Large intestine (tissue), 3 donors: Measurements from ENCODE around the gene PRKACG. TPM values are rescaled to one million over a fixed set of nuclear protein-coding genes. Genes with fewer than 3 reads are reported as not detected.
"Not testable (repeated sequence)": the region's sequence is repeated elsewhere in the genome, so short reads cannot be mapped to it uniquely, and the experiment has no call there.

Experiments
- DNase-seq, 2 donors: peaks; one replicate each; pipeline versions ENCODE4 v3.0.0 to v3.0.0-alpha.2; 2013
- H3K27ac ChIP-seq: one replicate; pipeline ENCODE4 v1.5.1; 2013; ENCODE audit warnings: low read length
- H3K27me3 ChIP-seq: 2 replicates; pipeline ENCODE4 v1.6.1; 2013; ENCODE audit warnings: low read length; ENCODE audit not compliant: control insufficient read depth, insufficient read depth
- H3K36me3 ChIP-seq: 2 replicates; pipeline ENCODE4 v1.6.1; 2013; ENCODE audit warnings: low read length; ENCODE audit not compliant: control insufficient read depth, insufficient read depth
- H3K4me1 ChIP-seq: one replicate; pipeline ENCODE4 v1.6.1; 2013; ENCODE audit warnings: low read length; ENCODE audit not compliant: control insufficient read depth, insufficient read depth
- H3K4me3 ChIP-seq: one replicate; pipeline ENCODE4 v1.5.1; 2013; ENCODE audit warnings: low read length
- H3K9me3 ChIP-seq: one replicate; pipeline ENCODE4 v1.6.1; 2013; ENCODE audit warnings: mild to moderate bottlenecking, low read depth, low read length, moderate library complexity; ENCODE audit not compliant: control insufficient read depth
- WGBS: methylation state at CpG from one replicate; pipeline ENCODE4 v1.1.5; 2013; ENCODE audit warnings: low lambda C conversion rate; ENCODE audit not compliant: insufficient coverage; 5-methylcytosine and 5-hydroxymethylcytosine counted together
- polyA plus RNA-seq: library from polyadenylated mRNA; unstranded; fragments of 120-200 nt; gene quantifications from one replicate; pipeline ENCODE4 v1.2.1, GENCODE V29; 2013

PRKACG gene
- polyA plus RNA-seq, 1 donor: 0.04 TPM

DNA sequence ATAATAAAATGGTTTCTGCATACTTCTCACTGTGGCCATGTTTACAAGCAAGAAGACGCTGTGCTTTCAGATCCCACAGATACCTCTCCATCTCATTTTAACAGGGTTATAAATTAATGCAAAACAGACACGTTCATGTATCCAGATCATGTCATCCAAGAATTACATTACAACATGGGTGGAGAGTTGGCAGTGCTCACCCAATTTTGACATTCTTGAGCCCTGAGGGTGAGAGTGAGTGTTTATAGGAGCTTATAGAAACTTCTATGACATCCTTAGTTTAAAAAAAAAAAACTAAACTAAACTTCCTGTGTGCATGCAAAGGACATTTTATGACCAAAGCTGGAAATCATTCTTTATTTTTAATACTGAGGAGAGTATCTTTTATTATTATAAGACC, 9.1 kb downstream of the PRKACG start:
- no peak for DNase-seq
- H3K27ac ChIP-seq: no peak overlapping the region

DNA sequence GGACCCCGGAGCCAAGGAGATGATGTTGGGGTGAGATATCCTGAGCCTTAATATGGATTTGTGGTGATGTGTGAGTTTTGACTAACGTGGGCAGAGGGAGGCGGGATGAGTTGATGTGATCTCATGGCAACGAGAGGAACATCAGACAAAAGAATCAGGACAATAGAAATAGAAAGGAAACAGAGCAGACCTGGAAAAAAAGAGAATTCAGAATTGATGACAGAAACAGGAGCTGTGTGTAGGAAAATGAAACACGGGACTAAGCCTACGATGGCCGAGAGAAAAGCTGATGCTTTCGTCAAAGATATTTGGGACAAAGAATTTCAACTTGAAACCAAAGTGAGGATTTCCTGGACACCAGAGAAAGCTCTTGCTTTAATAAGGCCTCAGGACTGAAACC, 10.9 kb downstream of the PRKACG start:
- no peaks in the 10 kb centered on the region for H3K4me1 ChIP-seq
- H3K27ac ChIP-seq: no peak overlapping the region
- no peaks in the 10 kb centered on the region for H3K9me3 ChIP-seq
- no peak for DNase-seq
- no peaks in the 10 kb centered on the region for H3K27me3 ChIP-seq
- peaks cover 40% of the 10 kb centered on the region for H3K36me3 ChIP-seq
- 86% methylated on average over 7 of the region's 8 CpGs for WGBS
- H3K4me3 ChIP-seq: no peak overlapping the region

More for the DNA sequence above, 9.1 kb downstream of the PRKACG start:
- Histone ChIP-seq H3K4me1 (no peaks in the 10 kb centered on the region), H3K36me3 (peaks cover 35% of the 10 kb centered on the region), H3K4me3 (no peak overlapping the region), H3K9me3 (no peaks in the 10 kb centered on the region), H3K27me3 (no peaks in the 10 kb centered on the region)
- no CpG with 5 or more reads among the region's 2 CpGs for WGBS

DNA sequence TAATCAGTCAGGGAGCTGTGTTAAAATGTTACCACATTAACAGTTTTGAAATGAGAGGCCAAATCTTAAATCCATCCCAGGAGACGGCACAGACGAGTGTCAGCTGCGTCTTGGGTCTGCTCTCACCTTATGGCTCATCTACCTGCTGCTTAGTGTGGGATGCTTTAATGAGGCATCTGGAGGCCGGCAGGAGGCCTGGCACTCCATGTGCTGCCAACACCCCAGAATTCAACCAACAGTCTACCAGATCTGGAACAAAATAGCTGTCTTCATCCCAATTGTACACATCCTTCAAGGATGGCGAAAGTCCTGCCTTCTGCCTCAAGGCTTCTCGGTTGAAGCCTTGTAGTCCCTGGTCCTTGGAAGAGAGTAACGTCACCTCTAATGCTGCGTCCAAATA, 12.0 kb downstream of the PRKACG start:
- Histone ChIP-seq H3K27ac (no peak overlapping the region), H3K4me1 (no peaks in the 10 kb centered on the region), H3K36me3 (peaks cover 34% of the 10 kb centered on the region), H3K4me3 (no peak overlapping the region), H3K27me3 (no peaks in the 10 kb centered on the region), H3K9me3 (no peaks in the 10 kb centered on the region)
- 100% methylated on average over 1 of the region's 8 CpGs for WGBS
- DNase-seq: no peak

GRCh38 chr9:68999393-69000105, 14.4 kb downstream of the PRKACG start:
- Histone ChIP-seq H3K27ac (no peak overlapping the region), H3K9me3 (no peaks in the 10 kb centered on the region), H3K27me3 (no peaks in the 10 kb centered on the region), H3K4me1 (no peaks in the 10 kb centered on the region), H3K36me3 (peaks cover 34% of the 10 kb centered on the region), H3K4me3 (no peak overlapping the region)
- DNase-seq: peak; percentile 49 to 60
- no CpG with 5 or more reads among the region's 10 CpGs for WGBS

GRCh38 chr9:68998812-68999211, 15.1 kb downstream of the PRKACG start:
- Histone ChIP-seq H3K9me3 (no peaks in the 10 kb centered on the region), H3K36me3 (peaks cover 31% of the 10 kb centered on the region), H3K4me3 (no peak overlapping the region), H3K27me3 (no peaks in the 10 kb centered on the region), H3K4me1 (no peaks in the 10 kb centered on the region), H3K27ac (no peak overlapping the region)
- WGBS: no CpG with 5 or more reads among the region's 5 CpGs
- DNase-seq: no peak

DNA sequence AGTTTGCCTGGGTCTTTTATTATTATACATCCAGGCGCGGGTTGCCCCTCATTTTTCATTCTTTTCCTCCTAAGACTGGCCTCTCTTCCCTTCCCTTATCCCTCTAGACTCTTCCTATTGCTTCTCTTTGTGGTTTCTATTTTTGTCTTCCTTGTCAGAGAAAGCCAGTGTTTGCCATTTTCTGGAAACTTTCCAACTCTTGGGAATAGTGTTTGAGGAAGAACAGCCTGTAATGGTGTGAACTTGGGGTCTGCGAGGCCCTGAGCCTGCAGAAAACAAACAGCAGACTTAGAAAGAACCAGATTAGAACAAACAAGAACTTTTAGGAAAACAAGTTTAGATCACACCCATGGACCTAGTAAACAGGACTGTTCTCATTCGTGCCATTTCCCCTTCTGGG, 15.5 kb downstream of the PRKACG start:
- H3K4me3 ChIP-seq: no peak overlapping the region
- DNase-seq: no peak
- H3K36me3 ChIP-seq: peaks cover 33% of the 10 kb centered on the region
- no peaks in the 10 kb centered on the region for H3K27me3 ChIP-seq
- 85% methylated on average over 4 of the region's 4 CpGs for WGBS
- no peaks in the 10 kb centered on the region for H3K9me3 ChIP-seq
- H3K27ac ChIP-seq: no peak overlapping the region
- H3K4me1 ChIP-seq: no peaks in the 10 kb centered on the region

GRCh38 chr9:68997666-68998065, 16.2 kb downstream of the PRKACG start:
- Histone ChIP-seq H3K27ac (no peak overlapping the region), H3K27me3 (no peaks in the 10 kb centered on the region), H3K4me1 (no peaks in the 10 kb centered on the region), H3K9me3 (no peaks in the 10 kb centered on the region), H3K4me3 (no peak overlapping the region), H3K36me3 (peaks cover 35% of the 10 kb centered on the region)
- DNase-seq: no peak
- WGBS: no CpG with 5 or more reads among the region's 3 CpGs

GRCh38 chr9:68996462-68996861, 17.5 kb downstream of the PRKACG start:
- Histone ChIP-seq H3K36me3 (peaks cover 32% of the 10 kb centered on the region), H3K27ac (no peak overlapping the region), H3K9me3 (no peaks in the 10 kb centered on the region), H3K4me3 (no peak overlapping the region), H3K4me1 (no peaks in the 10 kb centered on the region), H3K27me3 (no peaks in the 10 kb centered on the region)
- no peak for DNase-seq
- 80% methylated on average over 1 of the region's 5 CpGs for WGBS

DNA sequence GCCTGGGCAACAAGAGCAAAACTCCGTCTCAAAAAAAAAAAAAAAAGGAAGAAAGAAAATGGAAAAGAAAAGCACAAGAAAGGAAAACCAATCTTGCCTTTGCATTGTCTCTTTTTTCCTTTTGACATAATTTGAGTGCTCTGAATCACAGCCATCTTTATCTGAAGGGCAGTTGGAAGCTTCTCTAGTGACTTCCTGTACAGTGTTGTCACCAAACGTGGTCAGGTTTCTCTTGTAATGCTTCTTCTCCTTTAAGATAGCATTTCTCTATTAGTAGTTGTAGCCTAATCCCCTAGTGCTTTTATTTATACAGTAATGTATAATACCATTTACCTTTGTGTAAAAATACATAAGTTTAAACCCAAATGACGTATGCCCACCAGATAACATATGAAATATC, 18.1 kb downstream of the PRKACG start:
- Histone ChIP-seq H3K4me3 (no peak overlapping the region), H3K36me3 (peaks cover 37% of the 10 kb centered on the region), H3K9me3 (no peaks in the 10 kb centered on the region), H3K4me1 (no peaks in the 10 kb centered on the region), H3K27ac (no peak overlapping the region), H3K27me3 (no peaks in the 10 kb centered on the region)
- WGBS: no CpG with 5 or more reads among the region's 3 CpGs
- no peak for DNase-seq

- peaks cover 24% of the 10 kb centered on the region for H3K36me3 ChIP-seq
- H3K4me1 ChIP-seq: no peaks in the 10 kb centered on the region
- no peaks in the 10 kb centered on the region for H3K27me3 ChIP-seq
- no peaks in the 10 kb centered on the region for H3K9me3 ChIP-seq
- no CpG with 5 or more reads among the region's 9 CpGs for WGBS
- H3K4me3 ChIP-seq: no peak overlapping the region
- H3K27ac ChIP-seq: no peak overlapping the region
- no peak for DNase-seq
Measured at GRCh38 chr9:68991457-68991856, 22.5 kb downstream of the PRKACG start.

DNA sequence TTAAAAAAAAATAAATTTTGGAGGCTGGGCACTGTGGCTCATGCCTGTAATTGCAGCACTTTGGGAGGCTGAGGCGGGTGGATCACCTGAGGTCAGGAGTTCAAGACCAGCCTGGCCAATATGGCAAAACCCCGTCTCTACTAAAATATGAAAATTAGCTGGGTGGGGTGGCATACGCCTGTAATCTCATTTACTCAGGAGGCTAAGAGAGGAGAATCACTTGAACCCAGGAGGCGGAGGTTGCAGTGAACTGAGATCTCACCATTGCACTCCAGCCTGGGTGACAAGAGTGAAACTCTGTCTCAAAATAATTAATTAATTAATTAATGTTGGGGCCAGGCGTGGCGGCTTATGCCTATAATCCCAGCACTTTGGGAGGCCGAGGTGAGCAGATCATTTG, 27.0 kb downstream of the PRKACG start:
- H3K27ac ChIP-seq, H3K4me1 ChIP-seq, H3K27me3 ChIP-seq, DNase-seq, H3K4me3 ChIP-seq, H3K9me3 ChIP-seq: not testable (repeated sequence)
- peaks cover 18% of the 10 kb centered on the region for H3K36me3 ChIP-seq
- no CpG with 5 or more reads among the region's 7 CpGs for WGBS
